Measurements from ENCODE around the gene MB21D2.

DNA sequence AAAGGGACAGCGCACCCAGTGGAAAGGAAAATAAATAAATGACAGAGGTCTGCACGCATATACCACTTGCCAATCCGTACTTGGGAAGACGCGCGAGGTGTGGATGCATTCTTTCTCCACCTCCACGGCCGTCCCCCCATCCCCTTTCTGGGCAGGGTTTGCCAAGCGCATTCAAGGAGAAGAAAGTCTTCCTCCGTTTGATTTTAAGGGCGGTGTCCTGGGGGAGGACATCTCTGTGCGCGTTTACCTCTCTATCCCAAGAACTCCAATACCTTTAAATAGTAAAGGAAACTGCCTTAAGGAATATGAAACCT, 576 bp upstream of the MB21D2 start:
- TF ChIP-seq EZH2phosphoT487 (IDR thresholded peaks at IDR 0.05; ENCODE audit: borderline replicate concordance, low read length) (no peak), EZH2 (IDR thresholded peaks at IDR 0.05; ENCODE audit: low read length, unreplicated experiment) (no peak)
- TF ChIP-seq, protein P1, sequence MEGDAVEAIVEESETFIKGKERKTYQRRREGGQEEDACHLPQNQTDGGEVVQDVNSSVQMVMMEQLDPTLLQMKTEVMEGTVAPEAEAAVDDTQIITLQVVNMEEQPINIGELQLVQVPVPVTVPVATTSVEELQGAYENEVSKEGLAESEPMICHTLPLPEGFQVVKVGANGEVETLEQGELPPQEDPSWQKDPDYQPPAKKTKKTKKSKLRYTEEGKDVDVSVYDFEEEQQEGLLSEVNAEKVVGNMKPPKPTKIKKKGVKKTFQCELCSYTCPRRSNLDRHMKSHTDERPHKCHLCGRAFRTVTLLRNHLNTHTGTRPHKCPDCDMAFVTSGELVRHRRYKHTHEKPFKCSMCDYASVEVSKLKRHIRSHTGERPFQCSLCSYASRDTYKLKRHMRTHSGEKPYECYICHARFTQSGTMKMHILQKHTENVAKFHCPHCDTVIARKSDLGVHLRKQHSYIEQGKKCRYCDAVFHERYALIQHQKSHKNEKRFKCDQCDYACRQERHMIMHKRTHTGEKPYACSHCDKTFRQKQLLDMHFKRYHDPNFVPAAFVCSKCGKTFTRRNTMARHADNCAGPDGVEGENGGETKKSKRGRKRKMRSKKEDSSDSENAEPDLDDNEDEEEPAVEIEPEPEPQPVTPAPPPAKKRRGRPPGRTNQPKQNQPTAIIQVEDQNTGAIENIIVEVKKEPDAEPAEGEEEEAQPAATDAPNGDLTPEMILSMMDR (conservative IDR thresholded peaks at IDR 0.05; ENCODE audit: low read depth, low read length) = no peak; the same call in 1 of the 2 replicates
